Gastroesophageal sphincter (tissue), 4 donors: ENCODE measurements around the gene NOS1AP. TPM values are rescaled to one million over a fixed set of nuclear protein-coding genes. Genes with fewer than 3 reads are reported as not detected.

Experiments
- ATAC-seq: fragments of 150-250 bp; one replicate; pipeline ENCODE4 v1.9.1; 2016; ENCODE audit warnings: mild to moderate bottlenecking, moderate library complexity
- H3K27ac ChIP-seq, 4 donors: fragments of 200-600 bp; sonication (generic) in 3 of 4; 1 replicate in 3 of 4; 2 replicates in 1 of 4; pipeline ENCODE4 v1.5.1; 2016 to 2019
- H3K27me3 ChIP-seq: fragments of 200-600 bp; sonication (generic); one replicate; pipeline ENCODE4 v1.5.1; 2019
- H3K36me3 ChIP-seq, 2 donors: fragments of 200-600 bp; sonication (generic); one replicate each; pipeline ENCODE4 v1.5.1; 2019; ENCODE audit warnings: control low read depth in 1 of 2
- H3K4me1 ChIP-seq, 3 donors: fragments of 200-600 bp; sonication (generic); 1 replicate in 2 of 3; 2 replicates in 1 of 3; pipeline ENCODE4 v1.5.1; 2016 to 2019; ENCODE audit warnings: control low read depth in 2 of 3
- H3K4me3 ChIP-seq, 2 donors: fragments of 200-600 bp; sonication (generic); one replicate each; pipeline ENCODE4 v1.5.1; 2019; ENCODE audit warnings: mild to moderate bottlenecking in 1 of 2, moderate library complexity in 1 of 2
- H3K9me3 ChIP-seq, 3 donors: fragments of 200-600 bp; sonication (generic); one replicate each; pipeline ENCODE4 v1.5.1; 2017 to 2019; ENCODE audit warnings: control low read depth in 2 of 3
- CTCF ChIP-seq, 4 experiments: fragments of 200-600 bp in 2 of 4; fragments of 450-650 bp in 2 of 4; sonication (generic) in 1 of 4; IDR thresholded peaks; one replicate each; pipeline ENCODE4 v1.5.1; 2017 to 2019; ENCODE audit warnings: antibody characterized with exemption in 4 of 4, mild to moderate bottlenecking in 2 of 4, moderate library complexity in 2 of 4
- EP300 ChIP-seq: sonication (generic); formaldehyde crosslinking; IDR thresholded peaks from one replicate; pipeline ENCODE4 v1.6.1; 2017; ENCODE audit warnings: antibody characterized with exemption, mild to moderate bottlenecking
- POLR2A ChIP-seq, 2 donors: fragments of 450-650 bp; IDR thresholded peaks; one replicate each; pipeline ENCODE4 v1.6.1; 2017; ENCODE audit warnings: antibody characterized with exemption in 2 of 2, mild to moderate bottlenecking in 2 of 2, moderate library complexity in 1 of 2
- POLR2AphosphoS5 ChIP-seq: sonication (generic); formaldehyde crosslinking; IDR thresholded peaks from one replicate; pipeline ENCODE4 v1.6.1; 2017; ENCODE audit warnings: antibody characterized with exemption
- WGBS, 2 donors: methylation state at CpG; one replicate each; pipeline ENCODE4 v1.1.5; 2018; ENCODE audit warnings: low coverage in 1 of 2; 5-methylcytosine and 5-hydroxymethylcytosine counted together
- total RNA-seq, 4 donors: library from RNA; depleted of rRNA; stranded (reverse); fragments of >200 nt; gene quantifications; one replicate each; pipeline ENCODE4 v1.1.0, GENCODE V29; 2016

NOS1AP gene
- total RNA-seq, 4 donors from 2014 or later: 3.5 to 7.8 (median 4.1) TPM

GRCh38 chr1:162321809-162322422 lies 252.4 kb downstream of the NOS1AP start:
- TF ChIP-seq POLR2A (IDR thresholded peaks at IDR 0.05): no peak
- TF ChIP-seq EP300: no peak
- no peak for TF ChIP-seq CTCF (IDR thresholded peaks at IDR 0.05)
- no peak for TF ChIP-seq POLR2AphosphoS5

DNA sequence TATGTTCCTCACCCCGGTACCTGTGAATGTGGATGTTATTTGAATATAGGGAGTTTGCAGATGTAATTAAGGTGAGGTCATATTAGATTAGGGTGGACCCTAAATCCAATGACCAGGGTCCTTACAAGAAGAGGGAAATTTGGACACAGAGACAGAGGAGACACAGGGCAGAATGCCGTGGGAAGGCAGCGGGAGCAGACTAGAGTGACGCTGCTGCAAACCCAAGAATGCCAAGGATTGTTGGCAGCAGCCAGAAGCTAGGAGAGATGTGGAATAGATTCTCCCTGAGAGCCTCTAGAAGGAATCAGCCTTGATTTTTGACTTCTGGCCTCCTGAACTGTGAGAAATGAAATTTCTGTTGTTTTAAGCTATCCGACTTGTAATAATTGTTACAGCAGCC lies 253.5 kb downstream of the NOS1AP start:
- no peaks in the 10 kb centered on the region for H3K4me1 ChIP-seq
- H3K27me3 ChIP-seq: no peaks in the 10 kb centered on the region
- H3K9me3 ChIP-seq: no peaks in the 10 kb centered on the region
- TF ChIP-seq POLR2A (IDR thresholded peaks at IDR 0.05) (no peak), CTCF (IDR thresholded peaks at IDR 0.05) (no peak), EP300 (no peak), POLR2AphosphoS5 (no peak)
- 80 to 92% methylated on average over 4 to 5 of the region's 5 CpGs for WGBS, 2 donors
- no peak for ATAC-seq
- H3K4me3 ChIP-seq: no peak overlapping the region
- no peak overlapping the region for H3K27ac ChIP-seq
- H3K36me3 ChIP-seq: no peaks in the 10 kb centered on the region

More at GRCh38 chr1:162321809-162322422, 252.4 kb downstream of the NOS1AP start:
- Histone ChIP-seq H3K4me3 (no peak overlapping the region), H3K4me1 (no peaks in the 10 kb centered on the region), H3K9me3 (no peaks in the 10 kb centered on the region), H3K36me3 (no peaks in the 10 kb centered on the region), H3K27ac (no peak overlapping the region), H3K27me3 (no peaks in the 10 kb centered on the region)
- 87 to 100% methylated on average over 4 to 6 of the region's 6 CpGs for WGBS, 2 donors
- ATAC-seq: no peak

DNA sequence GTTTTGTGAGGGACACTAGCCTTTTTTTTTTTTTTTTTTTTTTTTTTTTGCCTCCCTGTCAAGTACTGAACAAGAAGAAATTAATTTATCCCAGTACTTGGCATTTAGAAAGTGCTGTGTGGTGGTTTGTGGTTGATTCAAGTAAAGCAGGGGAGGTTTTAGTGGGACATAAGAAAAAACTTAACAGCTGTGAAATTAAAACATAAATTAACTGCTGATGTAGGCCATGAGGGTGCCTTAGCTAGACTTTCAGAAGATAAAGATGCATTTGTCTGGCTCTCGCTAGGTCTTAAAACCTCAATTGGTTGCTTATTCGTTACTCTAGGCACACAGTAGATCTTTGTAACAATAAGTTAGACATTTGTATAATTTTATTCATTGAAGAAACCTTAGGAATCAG lies 254.9 kb downstream of the NOS1AP start:
- Histone ChIP-seq H3K4me1 (no peaks in the 10 kb centered on the region), H3K9me3 (no peaks in the 10 kb centered on the region), H3K27me3 (no peaks in the 10 kb centered on the region), H3K27ac (no peak overlapping the region), H3K36me3 (no peaks in the 10 kb centered on the region), H3K4me3 (no peak overlapping the region)
- no peak for ATAC-seq
- WGBS, 2 donors: 74% methylated on average over 2 of the region's 2 CpGs; no CpG with 5 or more reads in 1 of the 2 donors
- TF ChIP-seq EP300: no peak
- no peak for TF ChIP-seq CTCF (IDR thresholded peaks at IDR 0.05)
- no peak for TF ChIP-seq POLR2A (IDR thresholded peaks at IDR 0.05)
- no peak for TF ChIP-seq POLR2AphosphoS5

DNA sequence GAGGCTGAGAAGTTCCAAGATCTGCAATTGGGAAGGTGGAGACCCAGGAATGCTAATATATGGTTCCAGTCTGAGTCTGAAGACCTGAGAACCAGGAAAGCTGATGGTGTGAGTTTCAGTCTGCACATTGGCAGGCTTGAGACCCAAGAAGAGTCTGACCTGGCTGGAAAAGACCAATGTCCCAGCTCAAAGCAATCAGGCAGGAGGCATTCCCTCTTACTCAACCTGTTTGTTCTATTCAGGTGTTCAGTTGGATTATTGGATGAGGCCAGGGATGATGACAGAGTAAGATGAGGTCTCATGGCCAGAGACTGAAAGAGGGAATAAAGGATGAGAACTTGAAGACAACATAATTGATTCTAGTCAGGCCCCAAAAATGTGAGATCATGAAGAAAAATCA lies 257.1 kb downstream of the NOS1AP start:
- no peaks in the 10 kb centered on the region for H3K4me1 ChIP-seq
- H3K4me3 ChIP-seq: no peak overlapping the region
- no peaks in the 10 kb centered on the region for H3K36me3 ChIP-seq
- H3K27me3 ChIP-seq: no peaks in the 10 kb centered on the region
- TF ChIP-seq POLR2A (IDR thresholded peaks at IDR 0.05) (no peak), EP300 (no peak), CTCF (IDR thresholded peaks at IDR 0.05) (no peak), POLR2AphosphoS5 (no peak)
- H3K27ac ChIP-seq: no peak overlapping the region
- ATAC-seq: no peak
- H3K9me3 ChIP-seq: no peaks in the 10 kb centered on the region

GRCh38 chr1:162327144-162327787 lies 257.8 kb downstream of the NOS1AP start:
- Histone ChIP-seq H3K27ac (no peak overlapping the region), H3K4me1 (no peaks in the 10 kb centered on the region), H3K4me3 (no peak overlapping the region), H3K27me3 (no peaks in the 10 kb centered on the region), H3K36me3 (no peaks in the 10 kb centered on the region), H3K9me3 (no peaks in the 10 kb centered on the region)
- 78% methylated on average over 2 of the region's 2 CpGs for WGBS, 2 donors
- peak; percentile 50 for ATAC-seq
- no peak for TF ChIP-seq CTCF (IDR thresholded peaks at IDR 0.05)
- TF ChIP-seq EP300: no peak
- TF ChIP-seq POLR2AphosphoS5: no peak
- TF ChIP-seq POLR2A (IDR thresholded peaks at IDR 0.05): no peak
